ENCODE data around the gene CYP2B6. TPM values are rescaled to one million over a fixed set of nuclear protein-coding genes. Genes with fewer than 3 reads are reported as not detected.

The CYP2B6 gene
- polyA plus RNA-seq, 1 donor from 2014 or later = not detected

DNA sequence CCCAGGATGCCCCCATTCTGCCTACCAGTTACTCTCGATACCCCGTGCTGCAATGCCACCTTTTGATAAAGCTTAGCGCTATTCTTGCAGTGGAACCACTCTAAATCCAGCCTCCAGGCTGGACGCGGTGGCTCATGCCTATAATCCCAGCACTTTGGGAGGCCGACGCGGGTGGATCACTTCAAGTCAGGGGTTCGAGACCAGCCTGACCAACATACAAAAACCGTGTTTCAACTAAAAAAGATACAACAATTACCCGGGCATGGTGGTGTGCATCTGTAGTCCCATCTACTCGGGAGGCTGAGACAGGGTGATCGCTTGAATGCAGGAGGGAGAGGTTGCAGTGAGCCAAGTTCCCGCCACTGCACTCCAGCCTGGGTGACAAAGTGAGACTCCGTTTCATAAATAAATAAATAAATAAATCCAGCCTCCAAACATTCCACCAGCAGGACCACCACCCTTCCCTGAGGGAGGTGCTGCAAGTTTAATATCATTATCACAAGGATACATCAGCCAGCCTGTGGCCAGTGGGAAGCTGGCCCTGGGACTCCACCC is 27.7 kb downstream of the CYP2B6 start:
- no peak overlapping the region for H3K4me2 ChIP-seq (ENCODE audit: low read length)
- no peaks in the 10 kb centered on the region for H3K36me3 ChIP-seq (ENCODE audit: insufficient read depth, low read length)
- no peak overlapping the region for H2AFZ ChIP-seq (ENCODE audit: low read depth, low read length)
- H3K27ac ChIP-seq (ENCODE audit: low read length) = no peak overlapping the region
- H3K9me3 ChIP-seq (ENCODE audit: low read length) = no peaks in the 10 kb centered on the region
- H3K27me3 ChIP-seq (ENCODE audit: insufficient read depth, low read depth, low read length) = no peaks in the 10 kb centered on the region
- no peaks in the 10 kb centered on the region for H3K9me2 ChIP-seq (ENCODE audit: insufficient read depth, low read length)
- no peaks in the 10 kb centered on the region for H4K20me1 ChIP-seq (ENCODE audit: insufficient read depth)
- H3K4me3 ChIP-seq (ENCODE audit: low read length) = no peak overlapping the region
- TF ChIP-seq SMC3 (conservative IDR thresholded peaks at IDR 0.05; ENCODE audit: poor library complexity) (no peak), POLR2AphosphoS5 (IDR thresholded peaks at IDR 0.05) (no peak), MXI1 (conservative IDR thresholded peaks at IDR 0.05; ENCODE audit: poor library complexity, severe bottlenecking) (no peak), EP300 (conservative IDR thresholded peaks at IDR 0.05; ENCODE audit: poor library complexity, severe bottlenecking) (no peak), RAD21 (conservative IDR thresholded peaks at IDR 0.05) (no peak), TAF1 (IDR thresholded peaks at IDR 0.05; ENCODE audit: low read depth) (no peak), EZH2 (IDR thresholded peaks at IDR 0.05; ENCODE audit: borderline replicate concordance, insufficient read depth, low read length, poor library complexity, severe bottlenecking) (no peak)
- TF ChIP-seq, protein P1, sequence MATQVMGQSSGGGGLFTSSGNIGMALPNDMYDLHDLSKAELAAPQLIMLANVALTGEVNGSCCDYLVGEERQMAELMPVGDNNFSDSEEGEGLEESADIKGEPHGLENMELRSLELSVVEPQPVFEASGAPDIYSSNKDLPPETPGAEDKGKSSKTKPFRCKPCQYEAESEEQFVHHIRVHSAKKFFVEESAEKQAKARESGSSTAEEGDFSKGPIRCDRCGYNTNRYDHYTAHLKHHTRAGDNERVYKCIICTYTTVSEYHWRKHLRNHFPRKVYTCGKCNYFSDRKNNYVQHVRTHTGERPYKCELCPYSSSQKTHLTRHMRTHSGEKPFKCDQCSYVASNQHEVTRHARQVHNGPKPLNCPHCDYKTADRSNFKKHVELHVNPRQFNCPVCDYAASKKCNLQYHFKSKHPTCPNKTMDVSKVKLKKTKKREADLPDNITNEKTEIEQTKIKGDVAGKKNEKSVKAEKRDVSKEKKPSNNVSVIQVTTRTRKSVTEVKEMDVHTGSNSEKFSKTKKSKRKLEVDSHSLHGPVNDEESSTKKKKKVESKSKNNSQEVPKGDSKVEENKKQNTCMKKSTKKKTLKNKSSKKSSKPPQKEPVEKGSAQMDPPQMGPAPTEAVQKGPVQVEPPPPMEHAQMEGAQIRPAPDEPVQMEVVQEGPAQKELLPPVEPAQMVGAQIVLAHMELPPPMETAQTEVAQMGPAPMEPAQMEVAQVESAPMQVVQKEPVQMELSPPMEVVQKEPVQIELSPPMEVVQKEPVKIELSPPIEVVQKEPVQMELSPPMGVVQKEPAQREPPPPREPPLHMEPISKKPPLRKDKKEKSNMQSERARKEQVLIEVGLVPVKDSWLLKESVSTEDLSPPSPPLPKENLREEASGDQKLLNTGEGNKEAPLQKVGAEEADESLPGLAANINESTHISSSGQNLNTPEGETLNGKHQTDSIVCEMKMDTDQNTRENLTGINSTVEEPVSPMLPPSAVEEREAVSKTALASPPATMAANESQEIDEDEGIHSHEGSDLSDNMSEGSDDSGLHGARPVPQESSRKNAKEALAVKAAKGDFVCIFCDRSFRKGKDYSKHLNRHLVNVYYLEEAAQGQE (IDR thresholded peaks at IDR 0.05; ENCODE audit: borderline replicate concordance) = no peak
- TF ChIP-seq, protein P2, sequence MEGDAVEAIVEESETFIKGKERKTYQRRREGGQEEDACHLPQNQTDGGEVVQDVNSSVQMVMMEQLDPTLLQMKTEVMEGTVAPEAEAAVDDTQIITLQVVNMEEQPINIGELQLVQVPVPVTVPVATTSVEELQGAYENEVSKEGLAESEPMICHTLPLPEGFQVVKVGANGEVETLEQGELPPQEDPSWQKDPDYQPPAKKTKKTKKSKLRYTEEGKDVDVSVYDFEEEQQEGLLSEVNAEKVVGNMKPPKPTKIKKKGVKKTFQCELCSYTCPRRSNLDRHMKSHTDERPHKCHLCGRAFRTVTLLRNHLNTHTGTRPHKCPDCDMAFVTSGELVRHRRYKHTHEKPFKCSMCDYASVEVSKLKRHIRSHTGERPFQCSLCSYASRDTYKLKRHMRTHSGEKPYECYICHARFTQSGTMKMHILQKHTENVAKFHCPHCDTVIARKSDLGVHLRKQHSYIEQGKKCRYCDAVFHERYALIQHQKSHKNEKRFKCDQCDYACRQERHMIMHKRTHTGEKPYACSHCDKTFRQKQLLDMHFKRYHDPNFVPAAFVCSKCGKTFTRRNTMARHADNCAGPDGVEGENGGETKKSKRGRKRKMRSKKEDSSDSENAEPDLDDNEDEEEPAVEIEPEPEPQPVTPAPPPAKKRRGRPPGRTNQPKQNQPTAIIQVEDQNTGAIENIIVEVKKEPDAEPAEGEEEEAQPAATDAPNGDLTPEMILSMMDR (IDR thresholded peaks at IDR 0.05; ENCODE audit: poor library complexity, severe bottlenecking) = no peak
- no peak overlapping the region for H3K9ac ChIP-seq (ENCODE audit: low read length)
- no peaks in the 10 kb centered on the region for H3K79me2 ChIP-seq (replicated peaks; ENCODE audit: insufficient read depth, low read length)
- H3F3A ChIP-seq (ENCODE audit: insufficient read depth, low read length, poor library complexity, severe bottlenecking) = no peaks in the 10 kb centered on the region

DNA sequence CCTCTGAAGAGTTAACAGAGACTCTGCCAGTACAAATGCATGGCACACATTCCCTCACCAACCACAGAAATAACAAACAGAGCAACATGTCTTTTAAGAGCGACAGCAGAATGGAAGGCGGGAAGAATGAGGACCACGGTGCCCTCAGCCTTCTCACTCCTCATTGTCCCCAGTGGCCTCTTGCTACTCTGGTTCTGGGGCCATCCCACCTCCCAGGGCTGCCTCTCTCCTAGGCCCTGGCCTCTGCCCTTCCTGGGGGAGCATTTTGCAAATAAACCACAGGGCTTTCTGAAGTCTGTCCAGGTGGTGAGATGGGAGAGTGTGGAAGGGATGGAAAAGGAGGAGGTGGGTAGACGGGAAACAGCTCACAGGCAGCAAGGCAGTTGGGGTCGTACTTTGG is 28.3 kb downstream of the CYP2B6 start:
- H4K20me1 ChIP-seq (ENCODE audit: insufficient read depth) = no peaks in the 10 kb centered on the region
- H3K4me3 ChIP-seq (ENCODE audit: low read length) = no peak overlapping the region
- no peaks in the 10 kb centered on the region for H3F3A ChIP-seq (ENCODE audit: insufficient read depth, low read length, poor library complexity, severe bottlenecking)
- no peak overlapping the region for H3K27ac ChIP-seq (ENCODE audit: low read length)
- H3K9me2 ChIP-seq (ENCODE audit: insufficient read depth, low read length) = no peaks in the 10 kb centered on the region
- H3K36me3 ChIP-seq (ENCODE audit: insufficient read depth, low read length) = no peaks in the 10 kb centered on the region
- H3K9ac ChIP-seq (ENCODE audit: low read length) = no peak overlapping the region
- H3K9me3 ChIP-seq (ENCODE audit: low read length) = no peaks in the 10 kb centered on the region
- H2AFZ ChIP-seq (ENCODE audit: low read depth, low read length) = no peak overlapping the region
- no peak for TF ChIP-seq SMC3 (conservative IDR thresholded peaks at IDR 0.05; ENCODE audit: poor library complexity)
- TF ChIP-seq, protein P1 (IDR thresholded peaks at IDR 0.05; ENCODE audit: borderline replicate concordance) = no peak
- no peak for TF ChIP-seq TAF1 (IDR thresholded peaks at IDR 0.05; ENCODE audit: low read depth)
- TF ChIP-seq EP300 (conservative IDR thresholded peaks at IDR 0.05; ENCODE audit: poor library complexity, severe bottlenecking) = no peak
- no peak for TF ChIP-seq POLR2AphosphoS5 (IDR thresholded peaks at IDR 0.05)
- TF ChIP-seq, protein P2 (IDR thresholded peaks at IDR 0.05; ENCODE audit: poor library complexity, severe bottlenecking) = no peak
- TF ChIP-seq RAD21 (conservative IDR thresholded peaks at IDR 0.05) = no peak
- no peak for TF ChIP-seq MXI1 (conservative IDR thresholded peaks at IDR 0.05; ENCODE audit: poor library complexity, severe bottlenecking)
- TF ChIP-seq EZH2 (IDR thresholded peaks at IDR 0.05; ENCODE audit: borderline replicate concordance, insufficient read depth, low read length, poor library complexity, severe bottlenecking) = no peak
- no peaks in the 10 kb centered on the region for H3K79me2 ChIP-seq (replicated peaks; ENCODE audit: insufficient read depth, low read length)
- H3K4me2 ChIP-seq (ENCODE audit: low read length) = no peak overlapping the region
- no peaks in the 10 kb centered on the region for H3K27me3 ChIP-seq (ENCODE audit: insufficient read depth, low read depth, low read length)
